Measurements from ENCODE around the gene QRICH2. TPM values are rescaled to one million over a fixed set of nuclear protein-coding genes. Genes with fewer than 3 reads are reported as not detected.
"Not testable (repeated sequence)": the region's sequence is repeated elsewhere in the genome, so short reads cannot be mapped to it uniquely, and the experiment has no call there.

Gene QRICH2
- total RNA-seq, 1 experiment from 2014 or later, result 0.92 TPM

- no peaks in the 10 kb centered on the region for H3K9me3 ChIP-seq
- H3K27me3 ChIP-seq, result no peaks in the 10 kb centered on the region
- peak overlapping the region; percentile 30 for H3K4me3 ChIP-seq
- no peak for DNase-seq
- H3K36me3 ChIP-seq, result peaks cover 5% of the 10 kb centered on the region; the same call in 1 of the 2 replicates
Observed at GRCh38 chr17:76264425-76264754, 43.7 kb downstream of the QRICH2 start.

DNA sequence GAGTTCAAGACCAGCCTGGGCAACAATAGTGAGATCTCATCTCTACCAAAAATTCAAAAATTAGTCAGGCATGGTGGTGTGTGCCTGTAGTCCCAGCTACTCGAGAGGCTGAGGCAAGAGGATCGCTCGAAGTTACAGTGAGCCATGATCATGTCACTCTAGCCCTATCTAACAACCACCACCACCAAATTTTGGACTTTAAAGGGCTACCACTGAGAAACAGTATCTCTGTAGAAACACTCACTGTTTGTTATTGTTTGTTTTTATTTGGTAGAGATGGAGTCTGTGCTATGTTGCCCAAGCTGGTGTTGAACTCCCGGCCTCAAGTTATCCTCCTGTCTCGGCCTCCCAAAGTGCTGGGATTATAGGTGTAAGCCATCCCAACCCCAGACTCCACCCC lies 44.2 kb downstream of the QRICH2 start:
- Histone ChIP-seq H3K27me3 (no peaks in the 10 kb centered on the region), H3K9me3 (no peaks in the 10 kb centered on the region), H3K36me3 (peaks cover 5% of the 10 kb centered on the region; the same call in 1 of the 2 replicates), H3K4me3 (no peak overlapping the region)
- no peak for DNase-seq

- DNase-seq, result no peak
Observed at GRCh38 chr17:76262732-76263344, 45.2 kb downstream of the QRICH2 start.

GRCh38 chr17:76261421-76262215 lies 46.5 kb downstream of the QRICH2 start:
- Histone ChIP-seq H3K27me3 (no peaks in the 10 kb centered on the region), H3K4me3 (no peak overlapping the region), H3K36me3 (no peaks in the 10 kb centered on the region), H3K9me3 (no peaks in the 10 kb centered on the region)
- DNase-seq, result no peak

More at GRCh38 chr17:76262732-76263344, 45.2 kb downstream of the QRICH2 start:
- Histone ChIP-seq H3K27me3 (no peaks in the 10 kb centered on the region), H3K9me3 (no peaks in the 10 kb centered on the region), H3K4me3 (no peak overlapping the region), H3K36me3 (peaks cover 2% of the 10 kb centered on the region; the same call in 1 of the 2 replicates)

GRCh38 chr17:76260669-76261068 lies 47.4 kb downstream of the QRICH2 start:
- Histone ChIP-seq H3K9me3 (no peaks in the 10 kb centered on the region), H3K36me3 (no peaks in the 10 kb centered on the region), H3K4me3 (no peak overlapping the region), H3K27me3 (no peaks in the 10 kb centered on the region)
- DNase-seq, result no peak

- no peaks in the 10 kb centered on the region for H3K36me3 ChIP-seq
- H3K4me3 ChIP-seq, result no peak overlapping the region
- no peaks in the 10 kb centered on the region for H3K9me3 ChIP-seq
- no peak for DNase-seq
- H3K27me3 ChIP-seq, result no peaks in the 10 kb centered on the region
Observed at GRCh38 chr17:76260220-76260619, 47.9 kb downstream of the QRICH2 start.

DNA sequence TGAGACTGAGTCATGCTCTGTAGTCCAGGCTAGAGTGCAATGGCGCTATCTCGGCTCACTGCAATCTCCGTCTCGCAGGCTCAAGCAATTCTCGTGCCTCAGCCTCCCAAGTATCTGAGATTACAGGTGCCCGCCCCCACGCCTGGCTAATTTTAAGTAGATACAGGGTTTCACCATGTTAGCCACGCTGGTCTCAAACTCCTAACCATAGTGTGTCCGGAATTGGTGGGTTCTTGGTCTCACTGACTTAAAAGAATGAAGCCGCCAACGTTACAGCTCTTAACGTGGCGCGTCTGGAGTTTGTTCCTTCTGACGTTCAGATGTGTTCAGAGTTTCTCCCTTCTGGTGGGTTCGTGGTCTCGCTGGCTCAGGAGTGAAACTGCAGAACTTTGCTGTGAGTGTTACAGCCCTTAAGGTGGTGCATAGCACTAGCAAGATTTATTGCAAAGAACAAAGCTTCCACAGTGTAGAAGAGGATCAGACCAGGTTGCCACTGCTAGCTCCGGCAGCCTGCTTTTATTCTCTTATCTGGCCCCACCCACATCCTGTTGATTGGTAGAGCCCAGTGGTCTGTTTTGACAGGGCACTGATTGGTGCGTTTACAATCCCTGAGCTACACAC lies 51.5 kb downstream of the QRICH2 start:
- H3K27me3 ChIP-seq, H3K36me3 ChIP-seq, H3K9me3 ChIP-seq, DNase-seq, H3K4me3 ChIP-seq: not testable (repeated sequence)

DNA sequence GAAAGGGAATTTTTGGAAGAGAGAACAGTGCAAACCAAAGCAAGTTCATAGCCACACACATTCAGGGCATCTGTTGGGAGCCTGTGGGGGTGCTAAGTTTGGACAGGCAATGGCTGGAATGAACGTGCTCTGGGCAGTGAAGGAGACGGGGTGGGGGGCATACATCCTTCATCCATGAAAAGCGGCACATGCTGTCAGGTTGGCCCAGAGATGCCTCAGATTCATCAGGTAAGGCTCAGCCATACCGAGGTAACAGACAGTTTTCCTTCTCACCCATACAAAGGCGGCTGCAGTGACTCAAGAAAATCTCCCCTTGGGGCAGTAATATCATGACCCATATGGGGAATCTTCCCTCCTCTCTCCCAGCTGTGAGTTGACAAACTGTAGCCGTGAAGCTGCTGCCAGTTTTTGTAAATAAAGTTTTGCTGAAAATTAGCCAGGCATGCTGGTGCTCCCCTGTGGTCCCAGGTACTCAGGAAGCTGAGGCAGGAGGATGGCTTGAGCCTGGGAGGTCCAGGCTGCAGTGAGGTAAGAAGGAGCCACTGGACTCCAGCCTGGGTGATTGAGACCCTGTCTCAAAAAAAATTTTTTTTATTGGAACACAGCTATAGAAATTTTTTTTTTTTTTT lies 52.2 kb downstream of the QRICH2 start:
- Histone ChIP-seq H3K27me3 (no peaks in the 10 kb centered on the region), H3K36me3 (no peaks in the 10 kb centered on the region), H3K4me3 (no peak overlapping the region), H3K9me3 (no peaks in the 10 kb centered on the region; the same call in 1 of the 2 replicates)
- no peak for DNase-seq

DNA sequence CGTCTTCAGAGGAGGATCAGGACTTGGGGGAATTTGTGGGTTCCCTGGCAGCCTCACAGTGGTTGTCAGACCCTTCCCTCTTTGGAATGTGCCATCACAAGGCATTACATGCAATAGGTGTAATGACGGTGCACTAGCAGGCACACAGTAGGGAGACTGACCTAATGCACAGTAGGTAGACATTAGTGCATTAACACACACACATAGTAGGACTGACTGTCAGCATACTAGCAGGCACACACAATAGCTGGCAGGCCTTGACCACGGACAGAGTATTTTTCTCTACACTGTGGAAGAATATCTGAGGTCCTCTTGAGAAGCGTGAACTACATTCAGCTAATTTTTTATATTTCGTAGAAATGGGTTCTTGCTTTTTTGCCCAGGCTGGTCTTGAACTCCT lies 53.8 kb downstream of the QRICH2 start:
- Histone ChIP-seq H3K27me3 (no peaks in the 10 kb centered on the region), H3K36me3 (no peaks in the 10 kb centered on the region), H3K4me3 (no peak overlapping the region), H3K9me3 (no peaks in the 10 kb centered on the region; the same call in 1 of the 2 replicates)
- no peak for DNase-seq

GRCh38 chr17:76253841-76254240 lies 54.2 kb downstream of the QRICH2 start:
- Histone ChIP-seq H3K36me3 (no peaks in the 10 kb centered on the region), H3K4me3 (no peak overlapping the region), H3K27me3 (no peaks in the 10 kb centered on the region), H3K9me3 (no peaks in the 10 kb centered on the region; the same call in 1 of the 2 replicates)
- DNase-seq, result no peak

DNA sequence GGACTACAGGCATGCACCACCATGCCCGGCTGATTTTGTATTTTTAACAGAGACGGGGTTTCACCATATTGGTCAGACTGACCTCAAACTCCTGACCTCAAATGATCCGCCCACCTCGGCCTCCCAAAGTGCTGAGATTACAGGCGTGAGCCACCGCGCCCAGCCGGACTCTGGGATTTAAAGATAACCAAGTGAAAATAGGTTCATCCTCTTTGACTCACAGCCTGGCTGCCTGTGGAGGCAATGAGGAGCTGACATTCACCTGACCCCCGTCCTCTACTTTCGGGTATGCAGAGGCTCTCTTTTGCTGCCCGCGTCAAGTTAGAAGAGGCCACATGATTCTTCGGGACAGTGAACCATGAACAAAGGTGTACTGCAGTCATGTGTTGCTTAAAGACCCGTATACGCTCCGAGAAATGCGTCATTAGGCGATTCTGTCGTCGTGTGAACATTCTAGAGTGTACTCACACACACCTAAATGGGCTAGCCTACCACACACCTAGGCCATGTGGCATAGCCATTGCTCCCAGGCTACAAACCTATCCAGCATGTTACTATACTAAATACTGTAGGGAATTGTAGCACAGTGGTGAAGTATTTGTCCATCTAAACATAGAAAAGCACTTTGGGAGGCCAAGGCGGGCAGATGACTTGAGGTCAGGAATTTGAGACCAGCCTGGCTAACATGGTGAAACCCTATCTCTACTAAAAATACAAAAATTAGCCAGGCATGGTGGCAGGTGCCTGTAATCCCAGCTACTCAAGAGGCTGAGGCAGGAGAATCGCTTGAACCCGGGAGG lies 54.9 kb downstream of the QRICH2 start:
- H3K36me3 ChIP-seq, H3K4me3 ChIP-seq, H3K9me3 ChIP-seq, H3K27me3 ChIP-seq, DNase-seq: not testable (repeated sequence)

- H3K36me3 ChIP-seq, result no peaks in the 10 kb centered on the region
- H3K9me3 ChIP-seq, result no peaks in the 10 kb centered on the region; the same call in 1 of the 2 replicates
- no peaks in the 10 kb centered on the region for H3K27me3 ChIP-seq
- peak; percentile 88 for DNase-seq
- no peak overlapping the region for H3K4me3 ChIP-seq
Observed at GRCh38 chr17:76252040-76252954, 55.8 kb downstream of the QRICH2 start.

DNA sequence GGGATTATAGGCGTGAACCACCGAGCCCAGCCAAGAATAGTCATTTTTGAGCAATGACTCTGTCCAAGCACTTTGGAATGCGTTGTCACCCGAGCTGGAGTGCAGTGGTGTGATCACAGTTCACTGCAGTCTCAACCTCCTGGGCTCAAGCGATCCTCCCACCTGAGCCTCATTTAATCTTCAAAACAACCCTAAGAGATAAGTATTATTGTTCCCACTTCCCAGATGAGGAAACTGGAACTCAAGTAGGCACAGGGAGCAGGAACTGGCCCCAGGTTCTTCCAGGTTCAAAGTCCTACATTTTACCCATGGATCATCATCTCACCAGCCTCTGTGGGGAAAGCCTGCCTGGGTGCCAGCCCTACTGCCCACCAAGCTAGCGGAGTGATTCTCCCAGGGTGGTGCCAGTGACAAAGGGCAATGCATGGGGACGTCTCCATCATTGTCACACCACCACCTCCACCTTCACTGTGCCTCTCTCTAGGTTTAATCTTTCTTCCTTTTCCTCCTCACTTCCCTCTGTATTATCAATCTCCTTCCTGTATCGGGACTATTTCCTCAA lies 56.5 kb downstream of the QRICH2 start:
- no peak for DNase-seq
- Histone ChIP-seq H3K9me3 (no peaks in the 10 kb centered on the region; the same call in 1 of the 2 replicates), H3K4me3 (no peak overlapping the region), H3K27me3 (no peaks in the 10 kb centered on the region), H3K36me3 (no peaks in the 10 kb centered on the region)

GRCh38 chr17:76250141-76250540 lies 57.9 kb downstream of the QRICH2 start:
- Histone ChIP-seq H3K4me3 (no peak overlapping the region), H3K27me3 (no peaks in the 10 kb centered on the region), H3K9me3 (no peaks in the 10 kb centered on the region; the same call in 1 of the 2 replicates), H3K36me3 (no peaks in the 10 kb centered on the region)
- no peak for DNase-seq

DNA sequence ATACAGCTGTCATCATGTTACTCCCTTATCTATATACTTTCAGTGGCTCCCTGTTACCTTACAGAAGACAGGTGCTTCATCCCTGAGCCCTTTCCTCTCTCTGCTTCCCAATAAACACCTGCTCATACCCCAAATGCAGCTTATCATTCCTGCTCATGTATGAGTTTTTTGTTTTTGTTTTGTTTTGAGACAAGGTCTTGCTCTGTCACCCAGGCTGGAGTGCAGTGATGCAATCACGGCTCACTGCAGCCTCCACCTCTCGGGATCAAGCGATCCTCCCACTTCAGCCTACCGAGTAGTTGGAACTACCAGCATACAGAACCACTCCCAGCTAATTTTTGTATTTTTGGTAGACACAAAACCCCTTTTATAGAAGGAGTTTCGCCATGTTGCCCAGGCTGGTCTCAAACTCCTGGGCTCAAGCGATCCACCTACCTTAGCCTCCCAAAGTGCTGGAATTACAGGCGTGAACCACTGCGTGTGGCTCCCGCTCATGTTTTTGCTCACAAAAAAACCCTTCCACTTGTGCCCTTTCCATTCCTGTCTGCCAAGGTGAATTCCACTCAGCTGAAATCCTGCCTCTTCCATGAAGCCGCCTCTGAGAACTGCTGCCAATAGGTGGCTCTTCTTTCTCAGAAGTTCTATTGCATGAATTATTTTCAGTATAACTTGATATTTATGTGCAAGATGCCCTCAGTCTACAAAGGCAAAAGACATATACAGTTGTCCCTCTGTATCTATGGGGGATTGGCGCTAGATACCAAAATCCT lies 59.9 kb downstream of the QRICH2 start:
- Histone ChIP-seq H3K36me3 (no peaks in the 10 kb centered on the region), H3K27me3 (peaks cover 7% of the 10 kb centered on the region), H3K4me3 (no peak overlapping the region), H3K9me3 (no peaks in the 10 kb centered on the region)
- no peak for DNase-seq
